Neural progenitor cell (in vitro differentiated cells): ENCODE data around the gene IQCM. TPM values are rescaled to one million over a fixed set of nuclear protein-coding genes. Genes with fewer than 3 reads are reported as not detected.

Experiments
- DNase-seq: peaks from one replicate; pipeline ENCODE4 v3.0.0-alpha.2; 2016; ENCODE audit warnings: low spot score
- H2AFZ ChIP-seq: fragments of 200-600 bp; sonication (generic); replicated peaks from 2 replicates; pipeline ENCODE4 v1.6.1; 2016; ENCODE audit warnings: antibody characterized with exemption
- H3F3A ChIP-seq: fragments of 200-600 bp; sonication (generic); 2 replicates; pipeline ENCODE4 v1.6.1; 2016; ENCODE audit warnings: antibody characterized with exemption, low read depth
- H3K27ac ChIP-seq: fragments of 200-600 bp; sonication (generic); 2 replicates; pipeline ENCODE4 v1.5.1; 2016; ENCODE audit warnings: mild to moderate bottlenecking
- H3K27me3 ChIP-seq: fragments of 200-600 bp; sonication (generic); 2 replicates; pipeline ENCODE4 v1.6.1; 2016; ENCODE audit warnings: mild to moderate bottlenecking, moderate library complexity
- H3K36me3 ChIP-seq: fragments of 200-600 bp; sonication (generic); 2 replicates; pipeline ENCODE4 v1.5.1; 2016
- H3K4me1 ChIP-seq: fragments of 200-600 bp; sonication (generic); 2 replicates; pipeline ENCODE4 v1.6.1; 2016; ENCODE audit warnings: mixed run types
- H3K4me2 ChIP-seq: fragments of 200-600 bp; sonication (generic); 2 replicates; pipeline ENCODE4 v1.6.1; 2016
- H3K4me3 ChIP-seq: fragments of 200-600 bp; sonication (generic); 2 replicates; pipeline ENCODE4 v1.5.1; 2016
- H3K79me2 ChIP-seq: fragments of 200-600 bp; sonication (generic); 2 replicates; pipeline ENCODE4 v1.6.1; 2016; ENCODE audit warnings: low read depth
- H3K9ac ChIP-seq: fragments of 200-600 bp; sonication (generic); 2 replicates; pipeline ENCODE4 v1.6.1; 2016
- H3K9me3 ChIP-seq: fragments of 200-600 bp; sonication (generic); 2 replicates; pipeline ENCODE4 v1.5.1; 2016; ENCODE audit warnings: low read depth
- H4K20me1 ChIP-seq: fragments of 200-600 bp; sonication (generic); 2 replicates; pipeline ENCODE4 v1.6.1; 2016; ENCODE audit warnings: low read depth
- H3K27ac Mint-ChIP-seq: 3 replicates; pipeline ENCODE4 v1.8.0; 2021; ENCODE audit warnings: mixed read lengths
- H3K27me3 Mint-ChIP-seq: 2 replicates; pipeline ENCODE4 v1.8.0; 2022; ENCODE audit warnings: low read depth, mild to moderate bottlenecking, inconsistent platforms, moderate library complexity, mixed read lengths; ENCODE audit not compliant: insufficient read depth
- H3K36me3 Mint-ChIP-seq: 3 replicates; pipeline ENCODE4 v1.8.0; 2021; ENCODE audit warnings: mixed read lengths
- H3K4me1 Mint-ChIP-seq: 3 replicates; pipeline ENCODE4 v1.8.0; 2021; ENCODE audit warnings: mixed read lengths
- H3K4me3 Mint-ChIP-seq: 3 replicates; pipeline ENCODE4 v1.8.0; 2021; ENCODE audit warnings: mild to moderate bottlenecking, moderate library complexity, mixed read lengths
- H3K9me3 Mint-ChIP-seq: 3 replicates; pipeline ENCODE4 v1.8.0; 2020; ENCODE audit warnings: mixed read lengths
- EZH2 ChIP-seq: fragments of 200-600 bp; sonication (generic); IDR thresholded peaks from 2 replicates; pipeline ENCODE4 v1.6.1; 2017; ENCODE audit warnings: antibody characterized with exemption, mild to moderate bottlenecking, moderate library complexity
- EZH2phosphoT487 ChIP-seq: fragments of 200-600 bp; sonication (generic); IDR thresholded peaks from 2 replicates; pipeline ENCODE4 v1.6.1; 2017; ENCODE audit warnings: antibody characterized with exemption
- total RNA-seq: library from RNA; depleted of rRNA; stranded (reverse); fragments of >200 nt; gene quantifications from 2 replicates; pipeline ENCODE4 v1.2.3, GENCODE V29; 2015; ENCODE audit warnings: low replicate concordance
- TF ChIP-seq, protein P1 (sequence below): fragments of 200-600 bp; sonication (generic); IDR thresholded peaks from 2 replicates; pipeline ENCODE4 v1.5.1; 2017; ENCODE audit warnings: antibody characterized with exemption, mild to moderate bottlenecking

Gene IQCM
- total RNA-seq, 1 donor from 2014 or later = 0.26 TPM

DNA sequence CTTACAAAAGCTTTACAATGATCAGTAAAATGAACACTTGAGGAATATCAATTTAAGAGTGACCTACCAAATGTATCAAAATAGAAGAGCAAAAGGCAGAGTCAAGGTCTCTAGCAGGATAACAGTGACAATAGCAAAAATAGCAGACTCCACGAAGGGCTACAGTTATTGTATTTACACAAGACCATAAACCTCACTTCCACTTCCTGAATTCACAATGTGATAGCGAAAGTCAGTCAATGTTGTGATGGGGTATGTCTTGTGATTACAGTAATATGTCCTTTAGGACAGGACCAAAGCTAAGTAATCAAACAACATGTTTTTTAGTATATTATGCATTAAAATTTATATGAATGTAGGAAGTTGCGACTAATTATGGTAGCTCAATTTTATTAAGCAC is 139.6 kb downstream of the IQCM start:
- Mint-ChIP-seq H3K9me3 (peaks cover 3% of the 10 kb centered on the region), H3K4me1 (no peaks in the 10 kb centered on the region), H3K4me3 (no peak overlapping the region), H3K27me3 (no peaks in the 10 kb centered on the region), H3K36me3 (no peaks in the 10 kb centered on the region), H3K27ac (no peak overlapping the region)
- H3K79me2 ChIP-seq = no peaks in the 10 kb centered on the region
- no peak overlapping the region for H3K4me3 ChIP-seq
- DNase-seq = no peak
- H3K4me1 ChIP-seq = no peaks in the 10 kb centered on the region
- H2AFZ ChIP-seq = no peak overlapping the region
- H3K9me3 ChIP-seq = no peaks in the 10 kb centered on the region
- H4K20me1 ChIP-seq = no peaks in the 10 kb centered on the region
- no peak overlapping the region for H3K9ac ChIP-seq
- H3K36me3 ChIP-seq = no peaks in the 10 kb centered on the region
- no peak overlapping the region for H3K27ac ChIP-seq
- no peak overlapping the region for H3K4me2 ChIP-seq
- TF ChIP-seq EZH2 (no peak), EZH2phosphoT487 (no peak)
- TF ChIP-seq, protein P1, sequence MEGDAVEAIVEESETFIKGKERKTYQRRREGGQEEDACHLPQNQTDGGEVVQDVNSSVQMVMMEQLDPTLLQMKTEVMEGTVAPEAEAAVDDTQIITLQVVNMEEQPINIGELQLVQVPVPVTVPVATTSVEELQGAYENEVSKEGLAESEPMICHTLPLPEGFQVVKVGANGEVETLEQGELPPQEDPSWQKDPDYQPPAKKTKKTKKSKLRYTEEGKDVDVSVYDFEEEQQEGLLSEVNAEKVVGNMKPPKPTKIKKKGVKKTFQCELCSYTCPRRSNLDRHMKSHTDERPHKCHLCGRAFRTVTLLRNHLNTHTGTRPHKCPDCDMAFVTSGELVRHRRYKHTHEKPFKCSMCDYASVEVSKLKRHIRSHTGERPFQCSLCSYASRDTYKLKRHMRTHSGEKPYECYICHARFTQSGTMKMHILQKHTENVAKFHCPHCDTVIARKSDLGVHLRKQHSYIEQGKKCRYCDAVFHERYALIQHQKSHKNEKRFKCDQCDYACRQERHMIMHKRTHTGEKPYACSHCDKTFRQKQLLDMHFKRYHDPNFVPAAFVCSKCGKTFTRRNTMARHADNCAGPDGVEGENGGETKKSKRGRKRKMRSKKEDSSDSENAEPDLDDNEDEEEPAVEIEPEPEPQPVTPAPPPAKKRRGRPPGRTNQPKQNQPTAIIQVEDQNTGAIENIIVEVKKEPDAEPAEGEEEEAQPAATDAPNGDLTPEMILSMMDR = no peak
- H3F3A ChIP-seq = no peaks in the 10 kb centered on the region
- no peaks in the 10 kb centered on the region for H3K27me3 ChIP-seq

DNA sequence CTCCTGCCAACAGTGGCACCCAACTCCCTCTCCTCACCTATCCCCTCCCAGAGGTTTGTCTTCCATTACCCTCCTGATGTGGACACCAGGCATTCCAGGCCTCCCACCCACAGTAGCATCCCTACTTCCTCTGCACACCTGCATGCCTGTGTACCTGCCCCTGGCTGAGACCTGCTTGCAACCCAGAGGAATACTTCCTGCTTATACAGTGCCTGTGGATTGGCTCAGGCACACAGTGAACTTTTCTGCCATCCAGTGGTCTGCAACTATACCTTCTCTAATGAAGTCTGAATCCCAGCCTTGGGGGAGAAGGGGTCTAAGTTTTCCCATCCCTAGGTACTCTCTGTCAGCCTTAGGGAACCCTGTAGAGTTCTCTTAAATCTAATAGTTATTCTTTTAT is 169.9 kb downstream of the IQCM start:
- Mint-ChIP-seq H3K27ac (no peak overlapping the region), H3K4me1 (no peaks in the 10 kb centered on the region), H3K4me3 (no peak overlapping the region), H3K9me3 (no peaks in the 10 kb centered on the region), H3K27me3 (no peaks in the 10 kb centered on the region), H3K36me3 (no peaks in the 10 kb centered on the region)
- Histone ChIP-seq H3K4me1 (no peaks in the 10 kb centered on the region), H2AFZ (no peak overlapping the region), H3K27ac (no peak overlapping the region), H4K20me1 (no peaks in the 10 kb centered on the region), H3K27me3 (no peaks in the 10 kb centered on the region), H3K9ac (no peak overlapping the region), H3K9me3 (no peaks in the 10 kb centered on the region), H3K4me2 (no peak overlapping the region), H3K79me2 (no peaks in the 10 kb centered on the region), H3K36me3 (no peaks in the 10 kb centered on the region), H3K4me3 (no peak overlapping the region), H3F3A (no peaks in the 10 kb centered on the region)
- no peak for TF ChIP-seq EZH2phosphoT487
- TF ChIP-seq, protein P1 = peak; percentile 35
- TF ChIP-seq EZH2 = no peak
- DNase-seq = peak; percentile 37

DNA sequence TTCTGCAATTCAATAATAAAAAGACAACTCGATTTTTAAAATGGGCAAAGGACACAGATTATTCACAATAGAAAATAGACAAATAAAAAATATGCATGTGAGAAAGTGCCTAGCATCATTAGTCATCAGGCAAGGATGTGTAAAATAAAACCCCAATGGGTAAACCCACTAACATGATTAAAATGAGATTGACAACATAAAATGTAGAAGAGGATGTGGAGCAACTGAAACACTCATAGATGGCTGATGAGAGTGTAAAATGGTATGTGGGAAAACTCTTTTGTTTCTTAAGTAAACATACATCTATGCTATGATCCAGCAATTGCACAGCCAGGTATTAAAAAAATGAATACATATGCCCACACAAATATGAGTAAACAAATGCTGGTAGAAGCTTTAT is 177.6 kb downstream of the IQCM start:
- H3K9me3 Mint-ChIP-seq = no peaks in the 10 kb centered on the region
- H3K27ac Mint-ChIP-seq = no peak overlapping the region
- Histone ChIP-seq H3K4me1 (no peaks in the 10 kb centered on the region), H3K36me3 (no peaks in the 10 kb centered on the region), H2AFZ (no peak overlapping the region), H3K27me3 (no peaks in the 10 kb centered on the region), H3K9me3 (no peaks in the 10 kb centered on the region), H3K4me3 (no peak overlapping the region), H4K20me1 (no peaks in the 10 kb centered on the region), H3F3A (no peaks in the 10 kb centered on the region), H3K4me2 (no peak overlapping the region), H3K9ac (no peak overlapping the region), H3K27ac (no peak overlapping the region), H3K79me2 (no peaks in the 10 kb centered on the region)
- DNase-seq = no peak
- H3K4me1 Mint-ChIP-seq = no peaks in the 10 kb centered on the region
- no peaks in the 10 kb centered on the region for H3K27me3 Mint-ChIP-seq
- no peak overlapping the region for H3K4me3 Mint-ChIP-seq
- TF ChIP-seq EZH2 (no peak), EZH2phosphoT487 (no peak)
- TF ChIP-seq, protein P1 = no peak
- no peaks in the 10 kb centered on the region for H3K36me3 Mint-ChIP-seq
